Measurements from ENCODE around the gene ZFAND2B.
"Not testable (repeated sequence)": the region's sequence is repeated elsewhere in the genome, so short reads cannot be mapped to it uniquely, and the experiment has no call there.

ZFAND2B gene

DNA sequence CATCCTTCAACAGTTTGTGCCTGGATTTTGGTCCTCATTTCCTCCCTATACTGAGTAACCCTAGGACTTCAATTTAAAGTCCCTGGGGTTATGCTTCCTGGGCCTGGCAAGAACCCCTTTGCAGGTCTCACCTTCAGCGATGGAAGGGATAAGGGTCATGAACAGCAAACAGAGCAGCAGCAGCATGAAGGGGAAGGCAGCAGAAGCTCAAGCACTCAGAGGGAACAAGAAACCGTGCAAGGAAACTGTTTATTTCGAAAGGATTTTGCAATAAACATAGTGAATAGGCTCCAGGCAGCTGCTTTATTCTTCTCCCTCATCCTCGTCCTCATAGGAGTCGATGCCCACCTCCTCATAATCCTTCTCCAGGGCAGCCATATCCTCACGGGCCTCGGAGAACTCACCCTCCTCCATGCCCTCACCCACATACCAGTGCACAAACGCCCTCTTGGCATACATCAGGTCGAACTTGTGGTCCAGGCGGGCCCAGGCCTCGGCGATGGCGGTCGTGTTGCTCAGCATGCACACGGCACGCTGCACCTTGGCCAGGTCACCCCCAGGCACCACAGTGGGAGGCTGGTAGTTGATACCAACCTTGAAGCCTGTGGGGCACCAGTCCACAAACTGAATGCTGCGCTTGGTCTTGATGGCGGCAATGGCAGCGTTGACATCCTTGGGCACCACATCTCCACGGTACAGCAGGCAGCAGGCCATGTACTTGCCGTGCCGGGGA lies 43.6 kb downstream of the ZFAND2B start:
- FAIRE-seq = no peak
- no peak for DNase-seq (ENCODE audit: low spot score)

DNA sequence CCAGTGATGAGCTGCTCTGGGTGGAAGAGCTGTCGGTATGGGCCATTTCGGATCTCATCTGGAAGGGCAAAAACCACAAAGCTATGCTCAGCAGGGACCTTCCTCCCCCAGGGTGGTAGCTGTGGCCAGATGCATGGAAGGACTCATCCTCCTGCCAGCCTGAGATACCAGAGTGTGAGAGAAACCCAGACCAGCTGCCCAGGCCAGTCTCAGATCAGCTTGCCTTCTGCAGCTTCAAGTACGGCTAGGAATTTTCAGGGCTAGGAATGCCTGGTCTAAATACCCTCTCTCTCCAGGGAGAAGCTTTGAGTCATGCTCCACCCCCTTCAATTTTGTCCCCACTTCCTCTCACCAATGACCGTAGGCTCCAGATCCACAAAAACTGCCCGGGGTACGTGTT lies 45.1 kb downstream of the ZFAND2B start:
- FAIRE-seq (peak; percentile 70), DNase-seq (ENCODE audit: low spot score) (peak; percentile 69)

DNA sequence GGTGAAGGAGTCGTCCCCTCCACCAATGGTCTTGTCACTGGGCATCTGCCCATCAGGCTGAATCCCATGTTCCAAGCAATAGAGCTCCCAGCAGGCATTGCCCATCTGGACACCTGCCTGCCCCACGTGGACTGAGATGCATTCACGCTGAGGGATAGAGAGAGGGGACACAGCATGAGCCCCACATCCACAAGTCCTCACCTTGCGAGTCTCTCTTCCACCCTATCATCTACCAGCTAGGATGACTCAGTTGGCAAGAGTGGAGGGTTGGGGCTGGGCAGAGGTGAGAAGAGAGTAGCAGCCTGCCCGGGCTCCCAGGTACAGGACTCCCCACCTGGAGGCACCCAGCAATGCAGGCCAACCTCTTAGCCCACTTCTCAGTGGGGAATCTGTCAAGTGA lies 45.5 kb downstream of the ZFAND2B start:
- DNase-seq (ENCODE audit: low spot score) = peak; percentile 29
- no peak for FAIRE-seq

DNA sequence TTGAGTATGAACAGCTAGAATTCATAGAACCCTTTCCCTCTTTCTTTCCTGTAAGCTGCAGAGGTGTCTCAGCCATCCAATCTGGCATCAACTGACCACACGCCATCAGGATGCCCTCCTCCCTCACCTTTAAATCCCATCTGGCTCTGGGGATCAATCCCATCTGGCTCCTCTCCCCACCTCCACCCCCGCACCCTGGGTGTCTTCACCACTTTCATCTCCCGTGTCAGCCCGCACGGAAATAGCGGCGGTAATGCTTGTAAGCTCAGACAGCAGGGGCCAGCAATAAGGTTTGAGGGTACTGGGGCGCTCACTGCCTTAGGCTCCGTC lies 46.0 kb downstream of the ZFAND2B start:
- FAIRE-seq = no peak

DNA sequence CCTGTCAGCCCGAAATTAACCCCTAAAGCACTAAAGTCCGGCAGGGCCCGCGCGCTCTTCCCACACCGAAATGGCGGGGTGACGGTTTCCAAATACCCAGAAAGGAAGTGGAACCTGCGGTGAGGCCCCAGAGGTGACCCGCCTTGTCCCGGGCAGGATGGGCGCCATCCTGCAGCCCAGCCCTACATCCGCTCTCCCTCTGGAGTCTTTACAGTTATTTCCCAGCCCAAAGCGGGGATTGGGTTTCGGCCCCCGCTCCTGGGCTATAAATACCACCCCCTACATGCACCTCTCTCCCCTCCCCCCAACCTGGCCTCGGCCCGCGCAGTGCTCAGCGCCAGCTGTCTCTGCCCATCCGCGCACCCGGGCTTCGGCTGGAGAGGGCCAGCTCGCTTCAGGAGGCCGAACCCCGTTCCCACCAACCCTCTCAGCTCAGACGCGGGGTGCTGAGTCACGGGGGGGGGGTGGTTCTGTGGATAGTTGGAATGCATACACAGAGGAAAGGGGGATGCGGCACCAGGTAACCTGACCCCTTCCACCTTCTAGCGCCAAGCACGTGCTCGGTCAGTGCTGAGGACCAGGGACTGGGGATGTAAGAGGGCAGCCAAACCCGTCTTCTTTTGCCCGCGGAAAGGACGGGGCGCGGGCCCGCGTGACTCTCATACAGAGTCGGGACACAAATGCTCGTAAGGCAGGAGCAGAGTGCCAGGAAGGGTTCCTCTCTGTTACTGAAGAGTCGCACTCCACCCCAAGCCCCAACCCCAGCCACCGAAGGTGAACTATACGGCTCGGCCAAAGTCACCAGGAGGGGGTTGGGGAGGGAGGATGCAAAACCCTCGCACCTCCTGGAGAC lies 46.5 kb downstream of the ZFAND2B start, which contains the start of gene TUBA4B:
Gene TUBA4B (plus strand): TSS at position 344 of the 853 bp plus-strand sequence. CDS start 165 bp downstream, at position 509.
- peak; percentile 39 for DNase-seq (ENCODE audit: low spot score)

More for the DNA sequence above, 46.0 kb downstream of the ZFAND2B start:
- DNase-seq (ENCODE audit: low spot score) = no peak

DNA sequence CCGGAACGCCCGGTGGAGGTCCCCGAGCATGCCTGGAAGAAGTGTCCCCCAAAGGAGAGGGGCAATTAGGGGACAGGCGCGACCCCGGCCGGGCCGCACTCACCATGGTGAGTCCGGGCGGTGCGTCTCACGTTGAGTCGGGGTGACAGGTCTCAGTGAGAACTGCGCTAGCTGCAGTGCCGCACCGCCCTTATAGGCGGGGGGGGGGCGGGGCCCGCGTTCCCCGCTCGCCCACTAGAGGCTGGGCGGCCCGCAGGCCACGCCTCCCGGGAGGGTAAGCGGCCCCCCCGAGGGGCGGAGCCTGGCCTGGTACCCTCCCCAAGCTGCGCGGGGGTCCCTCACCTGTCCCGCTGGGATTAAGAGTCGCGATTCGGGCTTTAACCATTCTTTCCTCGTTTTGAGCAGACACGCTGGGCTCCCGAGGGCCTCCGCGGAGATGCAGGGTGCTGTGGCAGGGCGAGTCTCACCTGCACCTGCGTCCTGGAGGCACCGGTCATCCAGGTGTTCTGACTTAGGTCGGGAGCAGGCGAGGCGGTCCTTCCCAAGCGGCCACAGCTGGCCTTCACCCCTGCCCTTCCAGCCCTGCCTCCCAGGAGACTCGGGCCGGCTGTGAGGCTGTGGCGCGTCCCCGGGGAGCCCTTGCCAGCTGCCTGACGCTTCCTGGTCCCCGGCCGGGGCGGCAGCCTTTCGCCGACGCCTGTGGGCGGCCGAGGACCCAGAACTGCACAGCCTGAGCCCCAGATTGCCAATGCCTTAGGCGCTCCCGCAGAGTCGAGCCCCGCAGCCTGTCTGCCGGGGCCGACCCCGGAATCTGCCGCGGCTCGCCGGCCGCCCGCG lies 47.4 kb downstream of the ZFAND2B start, which contains the start of gene TUBA4A:
Gene TUBA4A (minus strand): TSS at position 166 of the 837 bp plus-strand sequence. CDS start 60 bp downstream, at position 106.
- FAIRE-seq (no peak), DNase-seq (ENCODE audit: low spot score) (peak; percentile 56)

More for the DNA sequence above, 46.5 kb downstream of the ZFAND2B start, which contains the start of gene TUBA4B:
- FAIRE-seq = no peak

DNA sequence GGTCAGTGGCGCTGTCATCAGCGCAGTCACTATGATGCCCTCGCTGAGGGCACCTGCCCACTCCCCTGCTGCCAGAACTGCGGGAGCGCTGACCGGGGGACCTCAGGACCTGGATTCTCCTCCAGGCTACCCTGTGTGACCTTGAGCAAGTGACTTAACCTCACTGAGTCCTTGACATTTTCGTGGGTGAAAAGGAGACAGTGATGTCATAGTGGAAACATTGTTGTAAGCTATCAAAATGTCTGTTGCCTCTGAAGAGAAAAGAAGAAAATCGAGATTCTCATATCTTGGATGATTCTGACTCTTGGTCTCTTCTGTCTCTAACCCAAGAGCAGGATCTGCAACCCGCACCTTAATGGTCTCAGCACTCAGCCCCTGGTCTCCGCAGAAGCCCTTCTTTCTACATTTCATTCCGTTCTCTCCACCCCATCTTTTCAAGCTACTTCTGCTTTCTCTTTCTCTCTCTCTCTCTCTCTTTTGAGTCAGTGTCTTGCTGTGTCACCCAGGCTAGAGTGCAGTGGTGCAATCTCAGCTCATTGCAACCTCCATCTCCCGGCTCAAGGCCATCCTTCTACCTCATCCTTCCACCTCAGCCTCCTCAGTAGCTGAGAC lies 48.1 kb downstream of the ZFAND2B start:
- no peak for FAIRE-seq
- DNase-seq (ENCODE audit: low spot score) = no peak

DNA sequence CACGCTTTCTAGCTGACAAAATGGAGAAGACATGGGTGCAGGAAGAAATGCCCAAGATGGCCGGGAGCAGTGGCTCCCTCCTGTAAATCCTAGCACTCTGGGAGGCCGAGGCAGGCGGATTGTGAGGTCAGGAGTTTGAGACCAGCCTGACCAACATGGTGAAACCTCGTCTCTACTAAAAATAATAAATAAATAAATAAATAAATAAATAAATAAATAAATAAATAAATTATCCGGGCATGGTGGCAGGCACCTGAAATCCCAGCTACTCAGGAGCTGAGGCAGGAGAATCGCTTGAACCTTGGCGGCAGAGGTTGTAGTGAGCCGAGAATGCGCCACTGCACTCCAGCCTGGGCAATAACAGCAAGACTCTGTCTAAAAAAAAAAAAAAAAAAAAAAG lies 52.4 kb downstream of the ZFAND2B start:
- not testable (repeated sequence) for FAIRE-seq; DNase-seq (ENCODE audit: low spot score)

Measured in RCC 7860 (cell line).